ENCODE results near the gene NAPA. TPM values are rescaled to one million over a fixed set of nuclear protein-coding genes. Genes with fewer than 3 reads are reported as not detected.

The NAPA gene
- total and polyA plus RNA-seq, 2 donors (not counting 1 experiment from before 2014, with no cell fraction given): 76.8 to 118 TPM

DNA sequence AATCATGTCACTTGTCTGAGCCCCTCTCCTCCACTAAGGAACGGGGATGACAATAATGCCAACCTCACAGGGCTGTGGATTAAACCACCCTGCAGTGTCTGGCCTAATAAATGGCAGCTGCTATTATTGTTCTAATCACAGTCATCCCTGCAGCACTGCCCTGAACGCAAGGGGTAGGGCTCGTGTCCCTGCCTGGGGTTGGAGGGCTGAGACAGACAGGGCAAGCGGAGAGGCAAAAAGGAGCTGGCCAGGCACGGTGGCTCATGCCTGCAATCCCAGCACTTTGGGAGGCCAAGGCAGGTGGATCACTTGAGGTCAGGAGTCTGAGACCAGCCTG lies 20.7 kb downstream of the NAPA start:
- Histone ChIP-seq H3K4me1 (ENCODE audit: control insufficient read depth, extremely low read depth, insufficient read depth, low read length) (no peaks in the 10 kb centered on the region), H3K27ac (ENCODE audit: insufficient read depth, low read length) (no peak overlapping the region), H3K4me3 (replicated peaks in 1 of 4; ENCODE audit: control extremely low read depth in 1 of 4, insufficient read depth in 1 of 4, low read depth in 3 of 4, low read length in 4 of 4) (no peak overlapping the region), H3K9me3 (ENCODE audit: control insufficient read depth, insufficient read depth, low read depth, low read length) (no peaks in the 10 kb centered on the region), H3K36me3 (ENCODE audit: control insufficient read depth, insufficient read depth, low read length) (peaks cover 30% of the 10 kb centered on the region), H3K4me2 (ENCODE audit: extremely low read depth, insufficient read depth, low read length) (no peak overlapping the region), H2AFZ (ENCODE audit: low read length) (no peak overlapping the region), H4K20me1 (ENCODE audit: control insufficient read depth, extremely low read depth, insufficient read depth, low read length) (no peaks in the 10 kb centered on the region), H3K9ac (ENCODE audit: insufficient read depth, low read length) (no peak overlapping the region), H3K79me2 (ENCODE audit: control insufficient read depth, insufficient read depth, low read length) (no peaks in the 10 kb centered on the region), H3K27me3 (ENCODE audit: control insufficient read depth, insufficient read depth, low read length) (no peaks in the 10 kb centered on the region)
- TF ChIP-seq, protein P1, sequence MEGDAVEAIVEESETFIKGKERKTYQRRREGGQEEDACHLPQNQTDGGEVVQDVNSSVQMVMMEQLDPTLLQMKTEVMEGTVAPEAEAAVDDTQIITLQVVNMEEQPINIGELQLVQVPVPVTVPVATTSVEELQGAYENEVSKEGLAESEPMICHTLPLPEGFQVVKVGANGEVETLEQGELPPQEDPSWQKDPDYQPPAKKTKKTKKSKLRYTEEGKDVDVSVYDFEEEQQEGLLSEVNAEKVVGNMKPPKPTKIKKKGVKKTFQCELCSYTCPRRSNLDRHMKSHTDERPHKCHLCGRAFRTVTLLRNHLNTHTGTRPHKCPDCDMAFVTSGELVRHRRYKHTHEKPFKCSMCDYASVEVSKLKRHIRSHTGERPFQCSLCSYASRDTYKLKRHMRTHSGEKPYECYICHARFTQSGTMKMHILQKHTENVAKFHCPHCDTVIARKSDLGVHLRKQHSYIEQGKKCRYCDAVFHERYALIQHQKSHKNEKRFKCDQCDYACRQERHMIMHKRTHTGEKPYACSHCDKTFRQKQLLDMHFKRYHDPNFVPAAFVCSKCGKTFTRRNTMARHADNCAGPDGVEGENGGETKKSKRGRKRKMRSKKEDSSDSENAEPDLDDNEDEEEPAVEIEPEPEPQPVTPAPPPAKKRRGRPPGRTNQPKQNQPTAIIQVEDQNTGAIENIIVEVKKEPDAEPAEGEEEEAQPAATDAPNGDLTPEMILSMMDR (conservative IDR thresholded peaks at IDR 0.05 in 1 of 2, IDR thresholded peaks at IDR 0.05 in 1 of 2; ENCODE audit: low read depth in 1 of 2, low read length in 2 of 2): no peak
- TF ChIP-seq EZH2 (IDR thresholded peaks at IDR 0.05; ENCODE audit: low read length, missing control alignments): no peak
- DNase-seq (ENCODE audit: low read depth in 2 of 2): no peak

DNA sequence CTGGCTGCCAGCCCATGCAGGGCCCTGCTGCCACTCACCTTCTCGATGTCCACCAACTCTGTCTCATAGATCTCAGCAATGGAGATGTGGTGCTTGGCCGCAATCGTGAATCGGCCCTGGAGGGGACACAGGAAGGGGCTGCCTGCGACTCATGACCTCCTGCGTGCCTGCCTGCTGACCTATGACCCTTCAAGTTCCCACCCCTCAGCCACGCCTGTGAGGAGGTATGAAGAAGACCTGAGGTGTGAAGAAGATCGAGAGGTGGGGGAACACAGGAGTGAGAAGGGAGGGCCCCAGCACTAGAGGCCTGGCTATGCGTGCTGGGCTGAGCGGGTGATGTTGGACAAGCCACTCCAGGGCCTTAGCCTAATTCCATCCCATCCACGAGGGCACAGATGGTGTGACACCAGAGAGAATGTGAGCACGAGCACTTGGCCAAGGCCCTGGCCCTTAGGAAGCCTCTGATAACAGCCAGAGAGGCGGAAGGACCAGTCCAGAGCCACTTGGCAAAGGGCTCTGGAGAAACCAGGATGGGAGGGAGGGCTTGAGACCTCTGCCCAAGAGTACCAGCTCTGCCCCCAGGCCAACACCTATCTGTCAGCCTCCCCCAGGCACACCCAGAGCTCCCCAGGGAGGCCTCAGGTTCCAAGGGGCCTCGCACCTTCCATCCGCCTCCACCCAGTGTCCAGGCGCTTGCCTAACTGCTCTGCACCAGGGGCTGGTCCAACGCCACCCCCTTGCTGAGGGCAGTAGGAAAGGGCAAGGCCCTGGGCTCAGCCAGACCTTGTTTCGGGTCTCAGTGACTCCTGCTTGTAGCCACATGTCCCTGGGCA lies 21.3 kb downstream of the NAPA start:
- Histone ChIP-seq H3K4me3 (replicated peaks in 1 of 4; ENCODE audit: control extremely low read depth in 1 of 4, insufficient read depth in 1 of 4, low read depth in 3 of 4, low read length in 4 of 4) (no peak overlapping the region), H4K20me1 (ENCODE audit: control insufficient read depth, extremely low read depth, insufficient read depth, low read length) (no peaks in the 10 kb centered on the region), H3K4me2 (ENCODE audit: extremely low read depth, insufficient read depth, low read length) (no peak overlapping the region), H3K9me3 (ENCODE audit: control insufficient read depth, insufficient read depth, low read depth, low read length) (no peaks in the 10 kb centered on the region), H3K79me2 (ENCODE audit: control insufficient read depth, insufficient read depth, low read length) (no peaks in the 10 kb centered on the region), H3K36me3 (ENCODE audit: control insufficient read depth, insufficient read depth, low read length) (peaks cover 28% of the 10 kb centered on the region), H3K4me1 (ENCODE audit: control insufficient read depth, extremely low read depth, insufficient read depth, low read length) (no peaks in the 10 kb centered on the region), H3K9ac (ENCODE audit: insufficient read depth, low read length) (no peak overlapping the region), H3K27me3 (ENCODE audit: control insufficient read depth, insufficient read depth, low read length) (no peaks in the 10 kb centered on the region), H2AFZ (ENCODE audit: low read length) (no peak overlapping the region), H3K27ac (ENCODE audit: insufficient read depth, low read length) (no peak overlapping the region)
- TF ChIP-seq EZH2 (IDR thresholded peaks at IDR 0.05; ENCODE audit: low read length, missing control alignments): no peak
- TF ChIP-seq, protein P1 (conservative IDR thresholded peaks at IDR 0.05 in 1 of 2, IDR thresholded peaks at IDR 0.05 in 1 of 2; ENCODE audit: low read depth in 1 of 2, low read length in 2 of 2): no peak
- DNase-seq (ENCODE audit: low read depth in 2 of 2): no peak

DNA sequence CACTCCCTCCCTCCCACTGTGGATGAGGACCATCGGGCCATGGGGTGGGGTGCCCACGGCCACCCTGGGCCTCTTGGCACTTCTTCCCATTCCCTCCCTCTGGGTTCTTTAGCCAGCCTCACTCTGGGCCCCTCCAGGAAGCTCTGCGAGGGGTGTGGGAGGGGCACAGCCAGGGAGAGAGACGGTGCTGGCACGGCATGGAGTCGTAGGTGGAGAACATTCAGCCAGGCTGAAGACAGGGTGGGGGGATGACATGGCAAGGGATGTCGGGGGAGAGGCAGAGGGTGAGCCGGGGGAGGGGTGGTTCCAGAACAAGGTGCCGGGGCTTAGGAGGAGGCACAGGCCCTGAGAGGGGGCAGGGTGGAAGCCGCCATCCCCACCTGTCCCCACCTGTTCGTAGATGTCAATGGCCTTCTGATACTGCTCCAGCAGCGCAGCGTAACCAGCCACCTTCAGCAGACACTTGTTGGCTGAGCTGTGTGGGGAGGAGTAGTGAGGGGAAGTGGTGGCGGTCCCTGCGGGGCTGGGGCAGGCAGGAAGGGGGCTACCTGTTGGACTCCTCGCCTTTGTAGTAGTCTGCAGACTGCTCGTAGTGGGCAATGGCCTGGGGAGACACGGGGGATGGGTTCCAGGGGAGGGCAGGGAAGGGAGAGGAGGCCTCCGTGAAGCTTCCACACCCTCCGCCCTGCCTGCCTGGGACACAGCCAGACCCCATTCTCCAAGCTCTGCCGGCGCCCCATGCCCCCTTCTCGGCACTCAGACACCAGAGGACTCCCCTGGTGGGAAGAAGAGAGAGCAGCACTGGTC lies 22.1 kb downstream of the NAPA start:
- DNase-seq (ENCODE audit: low read depth in 2 of 2): no peak
- Histone ChIP-seq H2AFZ (ENCODE audit: low read length) (no peak overlapping the region), H3K79me2 (ENCODE audit: control insufficient read depth, insufficient read depth, low read length) (no peaks in the 10 kb centered on the region), H4K20me1 (ENCODE audit: control insufficient read depth, extremely low read depth, insufficient read depth, low read length) (no peaks in the 10 kb centered on the region), H3K4me1 (ENCODE audit: control insufficient read depth, extremely low read depth, insufficient read depth, low read length) (no peaks in the 10 kb centered on the region), H3K4me2 (ENCODE audit: extremely low read depth, insufficient read depth, low read length) (no peak overlapping the region), H3K9me3 (ENCODE audit: control insufficient read depth, insufficient read depth, low read depth, low read length) (no peaks in the 10 kb centered on the region), H3K36me3 (ENCODE audit: control insufficient read depth, insufficient read depth, low read length) (peaks cover 30% of the 10 kb centered on the region), H3K4me3 (replicated peaks in 1 of 4; ENCODE audit: control extremely low read depth in 1 of 4, insufficient read depth in 1 of 4, low read depth in 3 of 4, low read length in 4 of 4) (no peak overlapping the region), H3K9ac (ENCODE audit: insufficient read depth, low read length) (no peak overlapping the region), H3K27ac (ENCODE audit: insufficient read depth, low read length) (no peak overlapping the region), H3K27me3 (ENCODE audit: control insufficient read depth, insufficient read depth, low read length) (no peaks in the 10 kb centered on the region)
- TF ChIP-seq EZH2 (IDR thresholded peaks at IDR 0.05; ENCODE audit: low read length, missing control alignments): no peak
- TF ChIP-seq, protein P1 (conservative IDR thresholded peaks at IDR 0.05 in 1 of 2, IDR thresholded peaks at IDR 0.05 in 1 of 2; ENCODE audit: low read depth in 1 of 2, low read length in 2 of 2): no peak
